ENCODE measurements around the gene PHACTR2. TPM values are rescaled to one million over a fixed set of nuclear protein-coding genes. Genes with fewer than 3 reads are reported as not detected.

Gene PHACTR2
- total and polyA plus RNA-seq, 2 of the 13 experiments (the other 11 are each of a cell fraction or from before 2014, with no cell fraction given) = 11.3 to 28.2 TPM

DNA sequence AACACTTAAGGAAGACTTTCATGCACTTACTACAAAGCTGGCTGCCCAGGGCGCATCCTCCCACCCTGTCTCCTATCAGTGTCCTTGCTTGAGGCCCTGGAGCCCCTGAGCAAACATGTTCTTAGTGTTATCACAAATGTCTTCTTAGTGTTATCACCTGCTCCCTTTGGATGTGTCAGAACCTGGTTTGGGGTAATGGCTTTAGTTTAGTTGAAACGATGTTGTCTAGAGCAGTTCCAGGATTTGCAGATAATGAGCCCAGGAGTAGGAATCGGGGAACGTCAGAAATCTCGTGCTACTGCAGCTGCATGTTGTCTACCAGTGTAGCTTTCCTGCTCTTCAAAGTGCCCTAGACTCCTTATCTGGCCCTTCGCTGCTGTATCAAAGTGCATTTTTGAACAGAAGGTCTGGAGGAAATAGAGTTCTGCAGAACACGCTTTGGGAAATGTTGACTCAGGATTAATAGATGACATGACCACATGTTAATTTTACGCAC is 69.6 kb downstream of the PHACTR2 start (continued):
- TF ChIP-seq, protein P1, sequence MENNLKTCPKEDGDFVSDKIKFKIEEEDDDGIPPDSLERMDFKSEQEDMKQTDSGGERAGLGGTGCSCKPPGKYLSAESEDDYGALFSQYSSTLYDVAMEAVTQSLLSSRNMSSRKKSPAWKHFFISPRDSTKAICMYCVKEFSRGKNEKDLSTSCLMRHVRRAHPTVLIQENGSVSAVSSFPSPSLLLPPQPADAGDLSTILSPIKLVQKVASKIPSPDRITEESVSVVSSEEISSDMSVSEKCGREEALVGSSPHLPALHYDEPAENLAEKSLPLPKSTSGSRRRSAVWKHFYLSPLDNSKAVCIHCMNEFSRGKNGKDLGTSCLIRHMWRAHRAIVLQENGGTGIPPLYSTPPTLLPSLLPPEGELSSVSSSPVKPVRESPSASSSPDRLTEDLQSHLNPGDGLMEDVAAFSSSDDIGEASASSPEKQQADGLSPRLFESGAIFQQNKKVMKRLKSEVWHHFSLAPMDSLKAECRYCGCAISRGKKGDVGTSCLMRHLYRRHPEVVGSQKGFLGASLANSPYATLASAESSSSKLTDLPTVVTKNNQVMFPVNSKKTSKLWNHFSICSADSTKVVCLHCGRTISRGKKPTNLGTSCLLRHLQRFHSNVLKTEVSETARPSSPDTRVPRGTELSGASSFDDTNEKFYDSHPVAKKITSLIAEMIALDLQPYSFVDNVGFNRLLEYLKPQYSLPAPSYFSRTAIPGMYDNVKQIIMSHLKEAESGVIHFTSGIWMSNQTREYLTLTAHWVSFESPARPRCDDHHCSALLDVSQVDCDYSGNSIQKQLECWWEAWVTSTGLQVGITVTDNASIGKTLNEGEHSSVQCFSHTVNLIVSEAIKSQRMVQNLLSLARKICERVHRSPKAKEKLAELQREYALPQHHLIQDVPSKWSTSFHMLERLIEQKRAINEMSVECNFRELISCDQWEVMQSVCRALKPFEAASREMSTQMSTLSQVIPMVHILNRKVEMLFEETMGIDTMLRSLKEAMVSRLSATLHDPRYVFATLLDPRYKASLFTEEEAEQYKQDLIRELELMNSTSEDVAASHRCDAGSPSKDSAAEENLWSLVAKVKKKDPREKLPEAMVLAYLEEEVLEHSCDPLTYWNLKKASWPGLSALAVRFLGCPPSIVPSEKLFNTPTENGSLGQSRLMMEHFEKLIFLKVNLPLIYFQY (CRISPR knock-in tag; IDR thresholded peaks at IDR 0.05; ENCODE audit: borderline replicate concordance) = 0 out of 2 replicates have a peak, but pooled peaks have one; percentile 64
- TF ChIP-seq, protein P2, sequence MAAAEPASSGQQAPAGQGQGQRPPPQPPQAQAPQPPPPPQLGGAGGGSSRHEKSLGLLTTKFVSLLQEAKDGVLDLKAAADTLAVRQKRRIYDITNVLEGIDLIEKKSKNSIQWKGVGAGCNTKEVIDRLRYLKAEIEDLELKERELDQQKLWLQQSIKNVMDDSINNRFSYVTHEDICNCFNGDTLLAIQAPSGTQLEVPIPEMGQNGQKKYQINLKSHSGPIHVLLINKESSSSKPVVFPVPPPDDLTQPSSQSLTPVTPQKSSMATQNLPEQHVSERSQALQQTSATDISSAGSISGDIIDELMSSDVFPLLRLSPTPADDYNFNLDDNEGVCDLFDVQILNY (CRISPR knock-in tag; conservative IDR thresholded peaks at IDR 0.05) = no peak
- TF ChIP-seq, protein P3, sequence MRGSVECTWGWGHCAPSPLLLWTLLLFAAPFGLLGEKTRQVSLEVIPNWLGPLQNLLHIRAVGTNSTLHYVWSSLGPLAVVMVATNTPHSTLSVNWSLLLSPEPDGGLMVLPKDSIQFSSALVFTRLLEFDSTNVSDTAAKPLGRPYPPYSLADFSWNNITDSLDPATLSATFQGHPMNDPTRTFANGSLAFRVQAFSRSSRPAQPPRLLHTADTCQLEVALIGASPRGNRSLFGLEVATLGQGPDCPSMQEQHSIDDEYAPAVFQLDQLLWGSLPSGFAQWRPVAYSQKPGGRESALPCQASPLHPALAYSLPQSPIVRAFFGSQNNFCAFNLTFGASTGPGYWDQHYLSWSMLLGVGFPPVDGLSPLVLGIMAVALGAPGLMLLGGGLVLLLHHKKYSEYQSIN (CRISPR knock-in tag; IDR thresholded peaks at IDR 0.05; ENCODE audit: borderline replicate concordance) = no peak
- no peak for TF ChIP-seq ESRRA (CRISPR knock-in tag; IDR thresholded peaks at IDR 0.05; ENCODE audit: low read depth)
- TF ChIP-seq ZNF788 (CRISPR knock-in tag; IDR thresholded peaks at IDR 0.05; ENCODE audit: borderline replicate concordance) = peak; percentile 38; the same call in 1 of the 2 replicates
- TF ChIP-seq SRSF4 (IDR thresholded peaks at IDR 0.05; ENCODE audit: low read depth, low read length, poor library complexity, severe bottlenecking) = no peak
- TF ChIP-seq, protein P4, sequence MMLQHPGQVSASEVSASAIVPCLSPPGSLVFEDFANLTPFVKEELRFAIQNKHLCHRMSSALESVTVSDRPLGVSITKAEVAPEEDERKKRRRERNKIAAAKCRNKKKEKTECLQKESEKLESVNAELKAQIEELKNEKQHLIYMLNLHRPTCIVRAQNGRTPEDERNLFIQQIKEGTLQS (CRISPR knock-in tag; IDR thresholded peaks at IDR 0.05) = no peak
- TF ChIP-seq SOX5 (CRISPR knock-in tag; IDR thresholded peaks at IDR 0.05; ENCODE audit: borderline replicate concordance) = peak; percentile 68; the same call in 1 of the 2 replicates
- no peak for TF ChIP-seq POLR2AphosphoS5 (IDR thresholded peaks at IDR 0.05; ENCODE audit: low read depth, low read length)
- no peak for TF ChIP-seq NAIF1 (CRISPR knock-in tag; IDR thresholded peaks at IDR 0.05; ENCODE audit: borderline replicate concordance)
- TF ChIP-seq NR3C1 (CRISPR knock-in tag; IDR thresholded peaks at IDR 0.05) = no peak
- 0 out of 2 replicates have a peak, but pooled peaks have one; percentile 31 for TF ChIP-seq KDM1A (CRISPR knock-in tag; IDR thresholded peaks at IDR 0.05)
- TF ChIP-seq RXRA (CRISPR knock-in tag; IDR thresholded peaks at IDR 0.05) = peak; percentile 46; the same call in 1 of the 2 replicates
- TF ChIP-seq ZSCAN29 (CRISPR knock-in tag; conservative IDR thresholded peaks at IDR 0.05) = no peak
- TF ChIP-seq, protein P5, sequence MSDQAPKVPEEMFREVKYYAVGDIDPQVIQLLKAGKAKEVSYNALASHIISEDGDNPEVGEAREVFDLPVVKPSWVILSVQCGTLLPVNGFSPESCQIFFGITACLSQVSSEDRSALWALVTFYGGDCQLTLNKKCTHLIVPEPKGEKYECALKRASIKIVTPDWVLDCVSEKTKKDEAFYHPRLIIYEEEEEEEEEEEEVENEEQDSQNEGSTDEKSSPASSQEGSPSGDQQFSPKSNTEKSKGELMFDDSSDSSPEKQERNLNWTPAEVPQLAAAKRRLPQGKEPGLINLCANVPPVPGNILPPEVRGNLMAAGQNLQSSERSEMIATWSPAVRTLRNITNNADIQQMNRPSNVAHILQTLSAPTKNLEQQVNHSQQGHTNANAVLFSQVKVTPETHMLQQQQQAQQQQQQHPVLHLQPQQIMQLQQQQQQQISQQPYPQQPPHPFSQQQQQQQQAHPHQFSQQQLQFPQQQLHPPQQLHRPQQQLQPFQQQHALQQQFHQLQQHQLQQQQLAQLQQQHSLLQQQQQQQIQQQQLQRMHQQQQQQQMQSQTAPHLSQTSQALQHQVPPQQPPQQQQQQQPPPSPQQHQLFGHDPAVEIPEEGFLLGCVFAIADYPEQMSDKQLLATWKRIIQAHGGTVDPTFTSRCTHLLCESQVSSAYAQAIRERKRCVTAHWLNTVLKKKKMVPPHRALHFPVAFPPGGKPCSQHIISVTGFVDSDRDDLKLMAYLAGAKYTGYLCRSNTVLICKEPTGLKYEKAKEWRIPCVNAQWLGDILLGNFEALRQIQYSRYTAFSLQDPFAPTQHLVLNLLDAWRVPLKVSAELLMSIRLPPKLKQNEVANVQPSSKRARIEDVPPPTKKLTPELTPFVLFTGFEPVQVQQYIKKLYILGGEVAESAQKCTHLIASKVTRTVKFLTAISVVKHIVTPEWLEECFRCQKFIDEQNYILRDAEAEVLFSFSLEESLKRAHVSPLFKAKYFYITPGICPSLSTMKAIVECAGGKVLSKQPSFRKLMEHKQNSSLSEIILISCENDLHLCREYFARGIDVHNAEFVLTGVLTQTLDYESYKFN (CRISPR knock-in tag; conservative IDR thresholded peaks at IDR 0.05) = peak; percentile 61
- TF ChIP-seq NFKB2 (CRISPR knock-in tag; IDR thresholded peaks at IDR 0.05; ENCODE audit: borderline replicate concordance) = no peak
- TF ChIP-seq ZNF549 (CRISPR knock-in tag; IDR thresholded peaks at IDR 0.05) = no peak
- TF ChIP-seq, protein P6, sequence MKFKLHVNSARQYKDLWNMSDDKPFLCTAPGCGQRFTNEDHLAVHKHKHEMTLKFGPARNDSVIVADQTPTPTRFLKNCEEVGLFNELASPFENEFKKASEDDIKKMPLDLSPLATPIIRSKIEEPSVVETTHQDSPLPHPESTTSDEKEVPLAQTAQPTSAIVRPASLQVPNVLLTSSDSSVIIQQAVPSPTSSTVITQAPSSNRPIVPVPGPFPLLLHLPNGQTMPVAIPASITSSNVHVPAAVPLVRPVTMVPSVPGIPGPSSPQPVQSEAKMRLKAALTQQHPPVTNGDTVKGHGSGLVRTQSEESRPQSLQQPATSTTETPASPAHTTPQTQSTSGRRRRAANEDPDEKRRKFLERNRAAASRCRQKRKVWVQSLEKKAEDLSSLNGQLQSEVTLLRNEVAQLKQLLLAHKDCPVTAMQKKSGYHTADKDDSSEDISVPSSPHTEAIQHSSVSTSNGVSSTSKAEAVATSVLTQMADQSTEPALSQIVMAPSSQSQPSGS (CRISPR knock-in tag; IDR thresholded peaks at IDR 0.05) = peak; percentile 61; the same call in 1 of the 2 replicates
- TF ChIP-seq ZNF225 (CRISPR knock-in tag; IDR thresholded peaks at IDR 0.05) = no peak

Data from HepG2 (cell line).